ELR (cell line): ENCODE measurements around the gene RNU6-9.
A peak's percentile ranks its signal among the peaks of the same experiment; 100 is the strongest.

Experiments
- DNase-seq: peaks from one replicate; pipeline ENCODE4 v3.0.0-alpha.2; 2015; ENCODE audit warnings: low read depth

The RNU6-9 gene

GRCh38 chr19:899336-900042 is 6.2 kb downstream of the RNU6-9 start:
- DNase-seq, result no peak

- DNase-seq, result no peak
Observed at GRCh38 chr19:900043-900301, 6.7 kb downstream of the RNU6-9 start.

- DNase-seq, result peak; percentile 28
Observed at GRCh38 chr19:900302-901111, 7.2 kb downstream of the RNU6-9 start.

GRCh38 chr19:901216-902092 is 8.2 kb downstream of the RNU6-9 start:
- no peak for DNase-seq

- no peak for DNase-seq
Observed at GRCh38 chr19:902093-902370, 8.7 kb downstream of the RNU6-9 start.

GRCh38 chr19:902446-903226 is 9.4 kb downstream of the RNU6-9 start:
- no peak for DNase-seq

GRCh38 chr19:903266-903797 is 10.0 kb downstream of the RNU6-9 start:
- no peak for DNase-seq

- DNase-seq, result no peak
Observed at GRCh38 chr19:904545-904944, 11.3 kb downstream of the RNU6-9 start.

GRCh38 chr19:906480-906879 is 13.2 kb downstream of the RNU6-9 start:
- DNase-seq, result no peak

- no peak for DNase-seq
Observed at GRCh38 chr19:907183-907853, 14.0 kb downstream of the RNU6-9 start.

GRCh38 chr19:911197-912033 is 18.1 kb downstream of the RNU6-9 start:
- DNase-seq, result no peak

GRCh38 chr19:912181-913079 is 19.1 kb downstream of the RNU6-9 start:
- DNase-seq, result peak; percentile 60

- DNase-seq, result peak; percentile 70
Observed at GRCh38 chr19:913080-913748, 19.9 kb downstream of the RNU6-9 start, which contains the start of gene R3HDM4. TSS of gene R3HDM4 (minus strand) at chr19:913219. CDS start at chr19:913157, 62 bp downstream.

- DNase-seq, result no peak
Observed at GRCh38 chr19:916645-917322, 23.5 kb downstream of the RNU6-9 start.

GRCh38 chr19:917323-918151 is 24.3 kb downstream of the RNU6-9 start, which contains the start of gene KISS1R:
TSS of gene KISS1R (plus strand) at chr19:917333. CDS start at chr19:917503, 170 bp downstream.
- peak; percentile 46 for DNase-seq

- DNase-seq, result no peak
Observed at GRCh38 chr19:918152-918437, 24.8 kb downstream of the RNU6-9 start.

- DNase-seq, result no peak
Observed at GRCh38 chr19:918481-919198, 25.4 kb downstream of the RNU6-9 start.
